Stomach (tissue), 4 donors: ENCODE results near the gene MTHFSD.

Experiments
- CTCF ChIP-seq, 7 experiments: fragments of 450-650 bp in 4 of 7; fragments of 200-600 bp in 3 of 7; sonication (generic) in 3 of 7; IDR thresholded peaks; one replicate each; pipeline ENCODE4 v1.5.1; 2016 to 2019; ENCODE audit warnings: antibody characterized with exemption in 7 of 7, control low read depth in 2 of 7, mild to moderate bottlenecking in 1 of 7
- POLR2AphosphoS5 ChIP-seq, 3 donors: sonication (generic); formaldehyde crosslinking; IDR thresholded peaks; one replicate each; pipeline ENCODE4 v1.6.1; 2016; ENCODE audit warnings: antibody characterized with exemption in 3 of 3

GRCh38 chr16:86480444-86480843 lies 74.6 kb downstream of the MTHFSD start:
- TF ChIP-seq CTCF (IDR thresholded peaks at IDR 0.05) (no peak), POLR2AphosphoS5 (IDR thresholded peaks at IDR 0.05) (no peak)
